H1 (cell line): ENCODE data around the gene JAG2. TPM values are rescaled to one million over a fixed set of nuclear protein-coding genes. Genes with fewer than 3 reads are reported as not detected.

Source experiments
- CTCF ChIA-PET: fragments of 300-600 bp; sonication (Branson Sonifier 250); formaldehyde crosslinking; loops from one replicate; lab custom pipeline; 2021; ENCODE audit not compliant: partially characterized antibody; lab: Charles Lee
- POLR2A ChIA-PET: fragments of 300-600 bp; sonication (Branson Sonifier 250); formaldehyde crosslinking; loops from one replicate; lab custom pipeline; 2021; ENCODE audit warnings: inconsistent platforms; ENCODE audit not compliant: partially characterized antibody; lab: Charles Lee
- DNase-seq, 2 experiments: peaks; one replicate each; pipeline versions ENCODE4 v3.0.0 to v3.0.0-alpha.2; 2010 to 2022; ENCODE audit warnings: low spot score in 2 of 2, low read depth in 1 of 2, mixed read lengths in 1 of 2
- FAIRE-seq: peaks from 2 replicates; lab custom pipeline; 2011; peaks lifted over from hg19 to GRCh38; lab: Jason Lieb, UNC
- H2AFZ ChIP-seq: 2 replicates; pipeline ENCODE4 v1.8.1; 2012; ENCODE audit warnings: low read length, inconsistent platforms
- H2AK5ac ChIP-seq: 2 replicates; pipeline ENCODE4 v1.6.1; 2013; ENCODE audit warnings: low read depth, low read length
- H2BK120ac ChIP-seq: replicated peaks from 2 replicates; pipeline ENCODE3; 2013; ENCODE audit warnings: low read depth, low read length, inconsistent platforms
- H2BK12ac ChIP-seq: 2 replicates; pipeline ENCODE4 v1.6.1; 2013; ENCODE audit warnings: low read depth, low read length
- H2BK15ac ChIP-seq: 2 replicates; pipeline ENCODE4 v1.6.1; 2013; ENCODE audit warnings: low read length
- H2BK20ac ChIP-seq: 2 replicates; pipeline ENCODE4 v1.6.1; 2013; ENCODE audit warnings: low read length
- H2BK5ac ChIP-seq: 2 replicates; pipeline ENCODE4 v1.6.1; 2013; ENCODE audit warnings: low read depth, low read length
- H3K14ac ChIP-seq: 2 replicates; pipeline ENCODE4 v1.6.1; 2013; ENCODE audit warnings: inconsistent platforms; ENCODE audit not compliant: insufficient read length
- H3K18ac ChIP-seq: 2 replicates; pipeline ENCODE4 v1.6.1; 2013; ENCODE audit warnings: low read length; ENCODE audit errors: extremely low read depth
- H3K23ac ChIP-seq: 2 replicates; pipeline ENCODE4 v1.6.1; 2013; ENCODE audit warnings: inconsistent platforms; ENCODE audit not compliant: insufficient read length
- H3K23me2 ChIP-seq: 2 replicates; pipeline ENCODE4 v1.6.1; 2013; ENCODE audit warnings: low read depth, low read length
- H3K27ac ChIP-seq: 2 replicates; pipeline ENCODE4 v1.6.1; 2011; ENCODE audit warnings: low read depth, low read length, inconsistent platforms
- H3K27me3 ChIP-seq, 4 experiments: replicated peaks in 1 of 4; 1 replicate in 1 of 4; 2 replicates in 3 of 4; pipeline versions ENCODE4 v1.6.1 to v1.8.1; 2011 to 2013; ENCODE audit warnings: low read length in 3 of 4, mild to moderate bottlenecking in 3 of 4, inconsistent platforms in 2 of 4, mixed read lengths in 2 of 4, moderate library complexity in 1 of 4; ENCODE audit not compliant: control insufficient read depth in 3 of 4, insufficient read depth in 3 of 4; ENCODE audit errors: extremely low read depth in 1 of 4
- H3K36me3 ChIP-seq, 4 experiments: 2 replicates each; pipeline versions ENCODE4 v1.6.1 to v1.8.1; 2011 to 2013; ENCODE audit warnings: mild to moderate bottlenecking in 4 of 4, low read length in 3 of 4, moderate library complexity in 2 of 4, control low read depth in 1 of 4, inconsistent platforms in 1 of 4; ENCODE audit not compliant: insufficient read depth in 4 of 4, control insufficient read depth in 2 of 4
- H3K4ac ChIP-seq: replicated peaks from 2 replicates; pipeline ENCODE3; 2013; ENCODE audit warnings: low read length, low read depth, mixed read lengths, inconsistent platforms; ENCODE audit not compliant: insufficient read length
- H3K4me1 ChIP-seq, 4 experiments: replicated peaks in 1 of 4; 1 replicate in 1 of 4; 2 replicates in 3 of 4; pipeline versions ENCODE4 v1.6.1 to v1.8.1; 2011 to 2013; ENCODE audit warnings: low read length in 3 of 4, inconsistent platforms in 2 of 4, mixed read lengths in 1 of 4; ENCODE audit not compliant: insufficient read depth in 4 of 4, control insufficient read depth in 3 of 4
- H3K4me2 ChIP-seq, 2 experiments: 2 replicates each; pipeline versions ENCODE4 v1.6.1 to v1.8.1; 2011 to 2013; ENCODE audit warnings: low read depth in 2 of 2, low read length in 2 of 2, control low read depth in 1 of 2, inconsistent platforms in 1 of 2, mild to moderate bottlenecking in 1 of 2; ENCODE audit not compliant: insufficient read depth in 1 of 2
- H3K4me3 ChIP-seq, 4 experiments: fragments of 200-600, 300-600 bp in 1 of 4; sonication (generic), shearing (Covaris generic), sonication (Bioruptor Twin) in 1 of 4; 2 replicates each; pipeline versions ENCODE4 v1.5.1 to v1.8.1; 2011 to 2016; ENCODE audit warnings: low read length in 4 of 4, low read depth in 3 of 4, control low read depth in 2 of 4, inconsistent platforms in 2 of 4, mild to moderate bottlenecking in 2 of 4, mixed read lengths in 1 of 4, moderate library complexity in 1 of 4; ENCODE audit not compliant: insufficient read depth in 2 of 4; ENCODE audit errors: extremely low read depth in 1 of 4
- H3K56ac ChIP-seq: replicated peaks from 2 replicates; pipeline ENCODE3; 2013; ENCODE audit warnings: low read depth, mild to moderate bottlenecking, mixed read lengths, low read length, inconsistent platforms; ENCODE audit not compliant: insufficient read length
- H3K79me1 ChIP-seq: 2 replicates; pipeline ENCODE4 v1.6.1; 2013; ENCODE audit warnings: low read depth, low read length, control low read depth
- H3K79me2 ChIP-seq, 2 experiments: 2 replicates each; pipeline versions ENCODE4 v1.6.1 to v1.8.1; 2012 to 2013; ENCODE audit warnings: low read length in 2 of 2, mild to moderate bottlenecking in 2 of 2, inconsistent platforms in 1 of 2; ENCODE audit not compliant: insufficient read depth in 2 of 2, control insufficient read depth in 1 of 2
- H3K9ac ChIP-seq, 4 experiments: replicated peaks in 1 of 4; 1 replicate in 1 of 4; 2 replicates in 3 of 4; pipeline versions ENCODE4 v1.6.1 to v1.8.1; 2011 to 2013; ENCODE audit warnings: low read depth in 3 of 4, low read length in 3 of 4, control low read depth in 2 of 4, mild to moderate bottlenecking in 2 of 4, moderate library complexity in 2 of 4, inconsistent platforms in 1 of 4; ENCODE audit errors: extremely low read depth in 1 of 4
- H3K9me3 ChIP-seq, 2 experiments: 2 replicates each; pipeline versions ENCODE4 v1.6.1 to v1.8.1; 2012 to 2013; ENCODE audit warnings: mild to moderate bottlenecking in 2 of 2, moderate library complexity in 2 of 2, control low read depth in 1 of 2, inconsistent platforms in 1 of 2, low read depth in 1 of 2, low read length in 1 of 2, mixed read lengths in 1 of 2; ENCODE audit not compliant: insufficient read depth in 2 of 2
- H4K20me1 ChIP-seq, 2 experiments: replicated peaks in 1 of 2; 2 replicates each; pipeline versions ENCODE3 to v1.8.1; 2011 to 2013; ENCODE audit warnings: inconsistent platforms in 2 of 2, low read length in 2 of 2, mild to moderate bottlenecking in 1 of 2; ENCODE audit not compliant: insufficient read depth in 2 of 2, control insufficient read depth in 1 of 2
- H4K5ac ChIP-seq: 2 replicates; pipeline ENCODE4 v1.6.1; 2013; ENCODE audit warnings: low read length, low read depth, mixed read lengths, inconsistent platforms; ENCODE audit not compliant: insufficient read length
- H4K8ac ChIP-seq: 2 replicates; pipeline ENCODE4 v1.8.0; 2013; ENCODE audit warnings: mild to moderate bottlenecking, moderate library complexity, low read length, inconsistent platforms; ENCODE audit not compliant: insufficient read depth; ENCODE audit errors: extremely low read depth
- H4K91ac ChIP-seq: replicated peaks from 2 replicates; pipeline ENCODE3; 2013; ENCODE audit warnings: low read length, mixed read lengths, inconsistent platforms; ENCODE audit not compliant: insufficient read length
- ASH2L ChIP-seq: fragments of 200-600, 300-600 bp; sonication (generic); IDR thresholded peaks from one replicate; pipeline ENCODE4 v1.7.1; 2017; ENCODE audit warnings: low read length
- CBX5 ChIP-seq: fragments of 300-800, 300-1000 bp; sonication (generic); IDR thresholded peaks from 2 replicates; pipeline ENCODE4 v1.7.1; 2016; ENCODE audit warnings: antibody characterized with exemption, low read length, low read depth
- CHD2 ChIP-seq: IDR thresholded peaks from 2 replicates; pipeline ENCODE4 v1.6.1; 2012; ENCODE audit warnings: low read length, improper control_type of control experiment
- MAFK ChIP-seq: IDR thresholded peaks from 2 replicates; pipeline ENCODE4 v1.6.1; 2012; ENCODE audit warnings: low read depth, mild to moderate bottlenecking, improper control_type of control experiment, low read length
- RBBP5 ChIP-seq: IDR thresholded peaks from 2 replicates; pipeline ENCODE4 v1.7.1; 2012; ENCODE audit warnings: low read depth, mild to moderate bottlenecking, inconsistent platforms, low read length, moderate library complexity, borderline replicate concordance
- RXRA ChIP-seq: IDR thresholded peaks from 2 replicates; pipeline ENCODE4 v1.6.1; 2011; ENCODE audit warnings: low read depth, mild to moderate bottlenecking, low read length, moderate library complexity; ENCODE audit not compliant: insufficient read depth
- SIN3A ChIP-seq, 2 experiments: IDR thresholded peaks in 1 of 2; conservative IDR thresholded peaks in 1 of 2; 2 replicates each; pipeline ENCODE4 v1.6.1; 2011 to 2012; ENCODE audit warnings: low read length in 2 of 2, improper control_type of control experiment in 1 of 2, low read depth in 1 of 2, mild to moderate bottlenecking in 1 of 2
- WGBS, 2 experiments: shearing (Covaris generic) in 1 of 2; methylation state at CpG; one replicate each; pipeline versions ENCODE4 v1.1.6 to v1.1.7; 2013 to 2015; ENCODE audit warnings: low lambda C conversion rate in 2 of 2, mixed read lengths in 2 of 2, inconsistent platforms in 1 of 2, low coverage in 1 of 2, missing lambda C conversion rate in 1 of 2; ENCODE audit not compliant: insufficient replicate concordance in 2 of 2, insufficient coverage in 1 of 2, insufficient read length in 1 of 2; ENCODE audit errors: extremely low coverage in 1 of 2, missing lambda C conversion rate in 1 of 2; 5-methylcytosine and 5-hydroxymethylcytosine counted together
- polyA plus RNA-seq, 7 experiments: library from polyadenylated mRNA; depleted of rRNA in 3 of 7; stranded (reverse) in 5 of 7; unstranded in 2 of 7; fragments of >200 nt in 5 of 7; fragments of 200-250 nt in 2 of 7; gene quantifications; 1 replicate in 5 of 7; 2 replicates in 1 of 7; 4 replicates in 1 of 7; pipeline versions ENCODE4 v1.2.1 to v1.2.3, GENCODE V29; 2011 to 2013; ENCODE audit warnings: missing spikeins in 2 of 7, mixed read lengths in 2 of 7
- total RNA-seq: library from RNA; stranded (reverse); fragmentation: NEBNext Ultra II Directional; extraction: Animal tissue kit (Norgen Biotek cat#: 25700); gene quantifications from 2 replicates; pipeline ENCODE4 v1.2.1, GENCODE V29; 2021

Gene JAG2
- total and polyA plus RNA-seq, 2 of the 8 experiments (the other 6 are each of a cell fraction or from before 2014, with no cell fraction given): 2.8 to 6.2 TPM

DNA sequence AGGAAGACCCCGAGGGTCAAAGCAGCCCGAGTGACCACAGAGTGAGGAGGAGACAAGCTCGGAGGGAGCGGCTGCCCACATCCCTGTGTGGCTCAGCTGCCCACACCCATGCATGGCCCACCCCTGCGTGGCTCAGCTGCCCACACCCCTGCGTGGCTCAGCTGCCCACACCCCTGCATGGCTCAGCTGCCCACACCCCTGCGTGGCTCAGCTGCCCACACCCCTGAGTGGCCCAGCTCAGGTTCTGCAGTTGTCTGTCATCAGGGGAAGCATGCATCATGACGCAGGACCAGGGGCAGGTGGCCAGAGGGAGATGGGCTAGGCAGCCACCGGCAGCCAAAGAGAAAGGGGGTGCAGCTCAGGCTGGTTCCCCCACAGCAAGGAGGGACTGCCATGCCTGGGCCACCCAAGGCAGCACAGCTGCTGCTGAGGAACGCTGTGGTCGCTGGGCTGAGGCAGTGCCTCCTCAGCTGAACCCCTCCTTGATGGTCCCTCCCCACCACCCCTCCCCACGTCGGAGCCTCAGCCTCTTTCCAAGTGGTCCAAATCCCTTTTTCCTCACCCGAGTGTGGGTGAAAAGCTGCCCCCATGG lies 45.8 kb upstream of the JAG2 start:
- no peak overlapping the region for H3K14ac ChIP-seq
- no peaks in the 10 kb centered on the region; a peak in 1 of 7 replicates for H3K27me3 ChIP-seq
- H3K9me3 ChIP-seq: no peaks in the 10 kb centered on the region
- DNase-seq (no peak), FAIRE-seq (no peak)
- H2BK5ac ChIP-seq: no peak overlapping the region
- no peak overlapping the region for H3K4ac ChIP-seq
- no peak overlapping the region for H2AK5ac ChIP-seq
- peaks cover 4% of the 10 kb centered on the region; the same call in 1 of the 2 replicates for H3K79me1 ChIP-seq
- no peak overlapping the region for H4K91ac ChIP-seq
- no peaks in the 10 kb centered on the region for H3K79me2 ChIP-seq
- no peak overlapping the region for H3K27ac ChIP-seq
- H4K20me1 ChIP-seq: peaks cover 0 to 14% of the 10 kb centered on the region in 2 experiments
- POLR2A ChIA-PET: no interaction called here
- H3K56ac ChIP-seq: no peak overlapping the region
- H3K23me2 ChIP-seq: peaks cover 3% of the 10 kb centered on the region; the same call in 1 of the 2 replicates
- no peak overlapping the region for H4K5ac ChIP-seq
- no peak overlapping the region for H4K8ac ChIP-seq
- no peak overlapping the region for H3K9ac ChIP-seq
- no peaks in the 10 kb centered on the region; a peak in 1 of 8 replicates for H3K36me3 ChIP-seq
- no peak overlapping the region for H3K18ac ChIP-seq
- no peak overlapping the region for H3K4me3 ChIP-seq
- H3K23ac ChIP-seq: no peak overlapping the region
- H2AFZ ChIP-seq: no peak overlapping the region
- H2BK120ac ChIP-seq: no peak overlapping the region
- H3K4me1 ChIP-seq: no peaks in the 10 kb centered on the region
- H3K4me2 ChIP-seq: no peak overlapping the region
- H2BK20ac ChIP-seq: no peak overlapping the region
- 78% methylated on average over 12 of the region's 14 CpGs; no CpG with 5 or more reads in 1 of the 2 experiments for WGBS, 2 experiments
- no peak overlapping the region for H2BK15ac ChIP-seq
- CTCF ChIA-PET: interaction anchor here (0.8 to 2.5 kb wide), 3 partner anchors 10 to 67 kb away, joined by 3 to 9 read pairs (median 4); no protein-coding TSS in a partner anchor
- TF ChIP-seq ASH2L: no peak
- no peak for TF ChIP-seq CBX5
- no peak for TF ChIP-seq MAFK
- TF ChIP-seq RBBP5: no peak
- no peak for TF ChIP-seq CHD2
- TF ChIP-seq RXRA: no peak
- TF ChIP-seq SIN3A (conservative IDR thresholded peaks at IDR 0.05 in 1 of 2, IDR thresholded peaks at IDR 0.05 in 1 of 2; ENCODE audit: low read depth in 1 of 2, low read length in 2 of 2): no peak
- no peak overlapping the region for H2BK12ac ChIP-seq
